H1 (cell line): ENCODE data around the gene NUP58. TPM values are rescaled to one million over a fixed set of nuclear protein-coding genes. Genes with fewer than 3 reads are reported as not detected.

ENCODE experiments used
- CTCF ChIA-PET: fragments of 300-600 bp; sonication (Branson Sonifier 250); formaldehyde crosslinking; loops from one replicate; lab custom pipeline; 2021; ENCODE audit not compliant: partially characterized antibody; lab: Charles Lee
- POLR2A ChIA-PET: fragments of 300-600 bp; sonication (Branson Sonifier 250); formaldehyde crosslinking; loops from one replicate; lab custom pipeline; 2021; ENCODE audit warnings: inconsistent platforms; ENCODE audit not compliant: partially characterized antibody; lab: Charles Lee
- DNase-seq, 2 experiments: peaks; one replicate each; pipeline versions ENCODE4 v3.0.0 to v3.0.0-alpha.2; 2010 to 2022; ENCODE audit warnings: low spot score in 2 of 2, low read depth in 1 of 2, mixed read lengths in 1 of 2
- FAIRE-seq: peaks from 2 replicates; lab custom pipeline; 2011; peaks lifted over from hg19 to GRCh38; lab: Jason Lieb, UNC
- H2AFZ ChIP-seq: 2 replicates; pipeline ENCODE4 v1.8.1; 2012; ENCODE audit warnings: low read length, inconsistent platforms
- H2AK5ac ChIP-seq: 2 replicates; pipeline ENCODE4 v1.6.1; 2013; ENCODE audit warnings: low read depth, low read length
- H2BK120ac ChIP-seq: replicated peaks from 2 replicates; pipeline ENCODE3; 2013; ENCODE audit warnings: low read depth, low read length, inconsistent platforms
- H2BK12ac ChIP-seq: 2 replicates; pipeline ENCODE4 v1.6.1; 2013; ENCODE audit warnings: low read depth, low read length
- H2BK15ac ChIP-seq: 2 replicates; pipeline ENCODE4 v1.6.1; 2013; ENCODE audit warnings: low read length
- H2BK20ac ChIP-seq: 2 replicates; pipeline ENCODE4 v1.6.1; 2013; ENCODE audit warnings: low read length
- H2BK5ac ChIP-seq: 2 replicates; pipeline ENCODE4 v1.6.1; 2013; ENCODE audit warnings: low read depth, low read length
- H3K14ac ChIP-seq: 2 replicates; pipeline ENCODE4 v1.6.1; 2013; ENCODE audit warnings: inconsistent platforms; ENCODE audit not compliant: insufficient read length
- H3K18ac ChIP-seq: 2 replicates; pipeline ENCODE4 v1.6.1; 2013; ENCODE audit warnings: low read length; ENCODE audit errors: extremely low read depth
- H3K23ac ChIP-seq: 2 replicates; pipeline ENCODE4 v1.6.1; 2013; ENCODE audit warnings: inconsistent platforms; ENCODE audit not compliant: insufficient read length
- H3K23me2 ChIP-seq: 2 replicates; pipeline ENCODE4 v1.6.1; 2013; ENCODE audit warnings: low read depth, low read length
- H3K27ac ChIP-seq: 2 replicates; pipeline ENCODE4 v1.6.1; 2011; ENCODE audit warnings: low read depth, low read length, inconsistent platforms
- H3K27me3 ChIP-seq, 4 experiments: replicated peaks in 1 of 4; 1 replicate in 1 of 4; 2 replicates in 3 of 4; pipeline versions ENCODE4 v1.6.1 to v1.8.1; 2011 to 2013; ENCODE audit warnings: low read length in 3 of 4, mild to moderate bottlenecking in 3 of 4, inconsistent platforms in 2 of 4, mixed read lengths in 2 of 4, moderate library complexity in 1 of 4; ENCODE audit not compliant: control insufficient read depth in 3 of 4, insufficient read depth in 3 of 4; ENCODE audit errors: extremely low read depth in 1 of 4
- H3K36me3 ChIP-seq, 4 experiments: 2 replicates each; pipeline versions ENCODE4 v1.6.1 to v1.8.1; 2011 to 2013; ENCODE audit warnings: mild to moderate bottlenecking in 4 of 4, low read length in 3 of 4, moderate library complexity in 2 of 4, control low read depth in 1 of 4, inconsistent platforms in 1 of 4; ENCODE audit not compliant: insufficient read depth in 4 of 4, control insufficient read depth in 2 of 4
- H3K4ac ChIP-seq: replicated peaks from 2 replicates; pipeline ENCODE3; 2013; ENCODE audit warnings: low read length, low read depth, mixed read lengths, inconsistent platforms; ENCODE audit not compliant: insufficient read length
- H3K4me1 ChIP-seq, 4 experiments: replicated peaks in 1 of 4; 1 replicate in 1 of 4; 2 replicates in 3 of 4; pipeline versions ENCODE4 v1.6.1 to v1.8.1; 2011 to 2013; ENCODE audit warnings: low read length in 3 of 4, inconsistent platforms in 2 of 4, mixed read lengths in 1 of 4; ENCODE audit not compliant: insufficient read depth in 4 of 4, control insufficient read depth in 3 of 4
- H3K4me2 ChIP-seq, 2 experiments: 2 replicates each; pipeline versions ENCODE4 v1.6.1 to v1.8.1; 2011 to 2013; ENCODE audit warnings: low read depth in 2 of 2, low read length in 2 of 2, control low read depth in 1 of 2, inconsistent platforms in 1 of 2, mild to moderate bottlenecking in 1 of 2; ENCODE audit not compliant: insufficient read depth in 1 of 2
- H3K4me3 ChIP-seq, 4 experiments: fragments of 200-600, 300-600 bp in 1 of 4; sonication (generic), shearing (Covaris generic), sonication (Bioruptor Twin) in 1 of 4; 2 replicates each; pipeline versions ENCODE4 v1.5.1 to v1.8.1; 2011 to 2016; ENCODE audit warnings: low read length in 4 of 4, low read depth in 3 of 4, control low read depth in 2 of 4, inconsistent platforms in 2 of 4, mild to moderate bottlenecking in 2 of 4, mixed read lengths in 1 of 4, moderate library complexity in 1 of 4; ENCODE audit not compliant: insufficient read depth in 2 of 4; ENCODE audit errors: extremely low read depth in 1 of 4
- H3K56ac ChIP-seq: replicated peaks from 2 replicates; pipeline ENCODE3; 2013; ENCODE audit warnings: low read depth, mild to moderate bottlenecking, mixed read lengths, low read length, inconsistent platforms; ENCODE audit not compliant: insufficient read length
- H3K79me1 ChIP-seq: 2 replicates; pipeline ENCODE4 v1.6.1; 2013; ENCODE audit warnings: low read depth, low read length, control low read depth
- H3K79me2 ChIP-seq, 2 experiments: 2 replicates each; pipeline versions ENCODE4 v1.6.1 to v1.8.1; 2012 to 2013; ENCODE audit warnings: low read length in 2 of 2, mild to moderate bottlenecking in 2 of 2, inconsistent platforms in 1 of 2; ENCODE audit not compliant: insufficient read depth in 2 of 2, control insufficient read depth in 1 of 2
- H3K9ac ChIP-seq, 4 experiments: replicated peaks in 1 of 4; 1 replicate in 1 of 4; 2 replicates in 3 of 4; pipeline versions ENCODE4 v1.6.1 to v1.8.1; 2011 to 2013; ENCODE audit warnings: low read depth in 3 of 4, low read length in 3 of 4, control low read depth in 2 of 4, mild to moderate bottlenecking in 2 of 4, moderate library complexity in 2 of 4, inconsistent platforms in 1 of 4; ENCODE audit errors: extremely low read depth in 1 of 4
- H3K9me3 ChIP-seq, 2 experiments: 2 replicates each; pipeline versions ENCODE4 v1.6.1 to v1.8.1; 2012 to 2013; ENCODE audit warnings: mild to moderate bottlenecking in 2 of 2, moderate library complexity in 2 of 2, control low read depth in 1 of 2, inconsistent platforms in 1 of 2, low read depth in 1 of 2, low read length in 1 of 2, mixed read lengths in 1 of 2; ENCODE audit not compliant: insufficient read depth in 2 of 2
- H4K20me1 ChIP-seq, 2 experiments: replicated peaks in 1 of 2; 2 replicates each; pipeline versions ENCODE3 to v1.8.1; 2011 to 2013; ENCODE audit warnings: inconsistent platforms in 2 of 2, low read length in 2 of 2, mild to moderate bottlenecking in 1 of 2; ENCODE audit not compliant: insufficient read depth in 2 of 2, control insufficient read depth in 1 of 2
- H4K5ac ChIP-seq: 2 replicates; pipeline ENCODE4 v1.6.1; 2013; ENCODE audit warnings: low read length, low read depth, mixed read lengths, inconsistent platforms; ENCODE audit not compliant: insufficient read length
- H4K8ac ChIP-seq: 2 replicates; pipeline ENCODE4 v1.8.0; 2013; ENCODE audit warnings: mild to moderate bottlenecking, moderate library complexity, low read length, inconsistent platforms; ENCODE audit not compliant: insufficient read depth; ENCODE audit errors: extremely low read depth
- H4K91ac ChIP-seq: replicated peaks from 2 replicates; pipeline ENCODE3; 2013; ENCODE audit warnings: low read length, mixed read lengths, inconsistent platforms; ENCODE audit not compliant: insufficient read length
- CHD1 ChIP-seq: IDR thresholded peaks from 2 replicates; pipeline ENCODE4 v1.6.1; 2012; ENCODE audit warnings: low read depth, low read length, improper control_type of control experiment
- RAD21 ChIP-seq, 2 experiments: IDR thresholded peaks in 1 of 2; conservative IDR thresholded peaks in 1 of 2; 2 replicates each; pipeline ENCODE4 v1.6.1; 2011; ENCODE audit warnings: low read depth in 2 of 2, low read length in 2 of 2, improper control_type of control experiment in 1 of 2, inconsistent platforms in 1 of 2, mild to moderate bottlenecking in 1 of 2, moderate library complexity in 1 of 2
- SIRT6 ChIP-seq: IDR thresholded peaks from one replicate; pipeline ENCODE4 v1.7.1; 2012; ENCODE audit warnings: low read length, inconsistent platforms
- TEAD4 ChIP-seq: IDR thresholded peaks from 2 replicates; pipeline ENCODE4 v1.6.1; 2012; ENCODE audit warnings: low read depth, low read length, inconsistent platforms, mixed read lengths
- WGBS, 2 experiments: shearing (Covaris generic) in 1 of 2; methylation state at CpG; one replicate each; pipeline versions ENCODE4 v1.1.6 to v1.1.7; 2013 to 2015; ENCODE audit warnings: low lambda C conversion rate in 2 of 2, mixed read lengths in 2 of 2, inconsistent platforms in 1 of 2, low coverage in 1 of 2, missing lambda C conversion rate in 1 of 2; ENCODE audit not compliant: insufficient replicate concordance in 2 of 2, insufficient coverage in 1 of 2, insufficient read length in 1 of 2; ENCODE audit errors: extremely low coverage in 1 of 2, missing lambda C conversion rate in 1 of 2; 5-methylcytosine and 5-hydroxymethylcytosine counted together
- polyA plus RNA-seq, 7 experiments: library from polyadenylated mRNA; depleted of rRNA in 3 of 7; stranded (reverse) in 5 of 7; unstranded in 2 of 7; fragments of >200 nt in 5 of 7; fragments of 200-250 nt in 2 of 7; gene quantifications; 1 replicate in 5 of 7; 2 replicates in 1 of 7; 4 replicates in 1 of 7; pipeline versions ENCODE4 v1.2.1 to v1.2.3, GENCODE V29; 2011 to 2013; ENCODE audit warnings: missing spikeins in 2 of 7, mixed read lengths in 2 of 7
- total RNA-seq: library from RNA; stranded (reverse); fragmentation: NEBNext Ultra II Directional; extraction: Animal tissue kit (Norgen Biotek cat#: 25700); gene quantifications from 2 replicates; pipeline ENCODE4 v1.2.1, GENCODE V29; 2021

The NUP58 gene
- total and polyA plus RNA-seq, 2 of the 8 experiments (the other 6 are each of a cell fraction or from before 2014, with no cell fraction given) = 35.0 to 53.8 TPM

- H2BK5ac ChIP-seq = no peak overlapping the region
- no peak overlapping the region for H3K4me3 ChIP-seq
- H3K23me2 ChIP-seq = peaks cover 16% of the 10 kb centered on the region
- H3K4me2 ChIP-seq = no peak overlapping the region
- no peak overlapping the region for H4K8ac ChIP-seq
- H2BK120ac ChIP-seq = no peak overlapping the region
- H2AK5ac ChIP-seq = no peak overlapping the region
- H2AFZ ChIP-seq = no peak overlapping the region
- POLR2A ChIA-PET = interaction anchor here (1.3 kb wide), 1 partner anchor 9 kb away, joined by 3 read pairs; no protein-coding TSS in a partner anchor
- no peak overlapping the region for H3K27ac ChIP-seq
- no peak overlapping the region for H3K23ac ChIP-seq
- peak; percentile 76 for FAIRE-seq
- H2BK15ac ChIP-seq = no peak overlapping the region
- H3K27me3 ChIP-seq = peaks cover 9 to 35% (median 31%) of the 10 kb centered on the region in 4 experiments
- no peak overlapping the region for H2BK12ac ChIP-seq
- no peaks in the 10 kb centered on the region for H4K20me1 ChIP-seq
- H3K36me3 ChIP-seq = no peaks in the 10 kb centered on the region
- no peak overlapping the region for H2BK20ac ChIP-seq
- H4K5ac ChIP-seq = no peak overlapping the region
- no peak overlapping the region for H3K18ac ChIP-seq
- H3K79me1 ChIP-seq = no peaks in the 10 kb centered on the region
- H4K91ac ChIP-seq = no peak overlapping the region
- H3K79me2 ChIP-seq = no peaks in the 10 kb centered on the region
- DNase-seq = peak in 1 of 2 experiments; percentile 59
- no peak overlapping the region for H3K4ac ChIP-seq
- no peak overlapping the region for H3K56ac ChIP-seq
- no peak overlapping the region for H3K9ac ChIP-seq
- H3K4me1 ChIP-seq = peaks cover 3 to 16% (median 7%) of the 10 kb centered on the region in 4 experiments; a peak in 6 of 7 replicates
- H3K9me3 ChIP-seq = no peaks in the 10 kb centered on the region
- CTCF ChIA-PET = interaction anchor here (0.6 to 2.0 kb wide), 25 partner anchors 9 to 692 kb away, joined by 3 to 15 read pairs (median 3); no protein-coding TSS in a partner anchor
- no peak overlapping the region for H3K14ac ChIP-seq
- 46% methylated on average over 9 of the region's 9 CpGs; no CpG with 5 or more reads in 1 of the 2 experiments for WGBS, 2 experiments
- TF ChIP-seq TEAD4 (peak; percentile 43; the same call in 1 of the 2 replicates), SIRT6 (no peak), RAD21 (IDR thresholded peaks at IDR 0.05 in 1 of 2, conservative IDR thresholded peaks at IDR 0.05 in 1 of 2; ENCODE audit: low read depth in 2 of 2, low read length in 2 of 2) (peak; percentile 66 to 70), CHD1 (no peak)
These were observed 74.4 kb downstream of the NUP58 start for GRCh38 chr13:25375727-25376358.
